B cell (primary cell): Measurements from ENCODE around the gene HOXD12. TPM values are rescaled to one million over a fixed set of nuclear protein-coding genes. Genes with fewer than 3 reads are reported as not detected.

Experiments used
- ATAC-seq: fragments of 200-7000 bp; cut with Tn5 transposase; one replicate; pipeline ENCODE4 v1.10.0; 2021; ENCODE audit warnings: low read depth, mild to moderate bottlenecking, moderate number of reproducible peaks, moderate library complexity
- CTCF ChIA-PET: fragments of 350-600 bp; sonication (Branson Sonifier 250); formaldehyde crosslinking; loops from one replicate; lab custom pipeline; 2021; ENCODE audit warnings: antibody characterized with exemption, inconsistent platforms; lab: Charles Lee
- POLR2A ChIA-PET: fragments of 350-600 bp; sonication (Branson Sonifier 250); formaldehyde crosslinking; loops from one replicate; lab custom pipeline; 2021; ENCODE audit warnings: antibody characterized with exemption; lab: Charles Lee
- DNase-seq: peaks from one replicate; pipeline ENCODE4 v3.0.0; 2013
- H2AFZ ChIP-seq: 2 replicates; pipeline ENCODE4 v1.6.1; 2012; ENCODE audit warnings: mild to moderate bottlenecking, low read depth, low read length; ENCODE audit not compliant: insufficient read depth, poor library complexity, severe bottlenecking
- H3K27ac ChIP-seq, 2 donors: 1 replicate in 1 of 2; 2 replicates in 1 of 2; pipeline ENCODE4 v1.5.1; 2012 to 2013; ENCODE audit warnings: low read length in 2 of 2, mild to moderate bottlenecking in 2 of 2, moderate library complexity in 1 of 2
- H3K27me3 ChIP-seq, 4 experiments: fragments of 200-600 bp in 1 of 4; sonication (generic) in 1 of 4; replicated peaks in 1 of 4; 1 replicate in 2 of 4; 2 replicates in 2 of 4; pipeline versions ENCODE4 v1.6.1 to v1.7.0; 2013 to 2016; ENCODE audit warnings: low read length in 3 of 4, mild to moderate bottlenecking in 2 of 4, mixed read lengths in 1 of 4, moderate library complexity in 1 of 4; ENCODE audit not compliant: insufficient read depth in 4 of 4, control insufficient read depth in 3 of 4; ENCODE audit errors: control extremely low read depth in 1 of 4
- H3K36me3 ChIP-seq, 2 experiments: replicated peaks in 1 of 2; 1 replicate in 1 of 2; 2 replicates in 1 of 2; pipeline versions ENCODE4 v1.6.1 to v1.7.1; 2013; ENCODE audit warnings: low read length in 1 of 2; ENCODE audit not compliant: insufficient read depth in 2 of 2, control insufficient read depth in 1 of 2; ENCODE audit errors: control extremely low read depth in 1 of 2, extremely low read depth in 1 of 2
- H3K4me1 ChIP-seq, 2 donors: fragments of 200-600 bp in 1 of 2; sonication (generic) in 1 of 2; 1 replicate in 1 of 2; 2 replicates in 1 of 2; pipeline versions ENCODE4 v1.5.1 to v1.6.1; 2013 to 2017; ENCODE audit warnings: low read length in 2 of 2; ENCODE audit not compliant: control insufficient read depth in 2 of 2, insufficient read depth in 2 of 2
- H3K4me2 ChIP-seq: replicated peaks from 2 replicates; pipeline ENCODE3; 2012; ENCODE audit warnings: mild to moderate bottlenecking, low read depth, low read length; ENCODE audit not compliant: poor library complexity, severe bottlenecking
- H3K4me3 ChIP-seq, 5 experiments: fragments of 200-600 bp in 1 of 5; sonication (generic) in 1 of 5; 1 replicate in 3 of 5; 2 replicates in 2 of 5; pipeline versions ENCODE4 v1.5.1 to v1.7.0; 2011 to 2016; ENCODE audit warnings: low read length in 4 of 5, mild to moderate bottlenecking in 4 of 5, low read depth in 2 of 5, control low read depth in 1 of 5, moderate library complexity in 1 of 5; ENCODE audit not compliant: insufficient read depth in 1 of 5; ENCODE audit errors: control extremely low read depth in 1 of 5, extremely low read depth in 1 of 5
- H3K79me2 ChIP-seq: fragments of 200-600 bp; sonication (generic); one replicate; pipeline ENCODE4 v1.6.0; 2016; ENCODE audit warnings: low read length; ENCODE audit not compliant: control insufficient read depth, insufficient read depth
- H3K9ac ChIP-seq: fragments of 200-600 bp; sonication (generic); 2 replicates; pipeline ENCODE4 v1.6.1; 2017; ENCODE audit warnings: mild to moderate bottlenecking, low read length, moderate library complexity
- H3K9me3 ChIP-seq, 3 donors: one replicate each; pipeline versions ENCODE4 v1.6.1 to v1.7.1; 2013; ENCODE audit warnings: low read length in 2 of 3; ENCODE audit not compliant: control insufficient read depth in 2 of 3, insufficient read depth in 1 of 3; ENCODE audit errors: control extremely low read depth in 1 of 3
- H4K20me1 ChIP-seq: 2 replicates; pipeline ENCODE4 v1.6.0; 2012; ENCODE audit warnings: mild to moderate bottlenecking, low read length; ENCODE audit not compliant: insufficient read depth, control insufficient read depth, poor library complexity, severe bottlenecking
- H3K27ac Mint-ChIP-seq: one replicate; pipeline ENCODE4 v1.8.0; 2021; ENCODE audit warnings: mixed read lengths
- H3K27me3 Mint-ChIP-seq: one replicate; pipeline ENCODE4 v1.8.0; 2021; ENCODE audit warnings: mixed read lengths
- H3K4me1 Mint-ChIP-seq: one replicate; pipeline ENCODE4 v1.8.0; 2021; ENCODE audit warnings: mixed read lengths
- H3K4me3 Mint-ChIP-seq: one replicate; pipeline ENCODE4 v1.8.0; 2021; ENCODE audit warnings: mixed read lengths
- H3K9me3 Mint-ChIP-seq: one replicate; pipeline ENCODE4 v1.8.0; 2022; ENCODE audit warnings: mixed read lengths; ENCODE audit not compliant: insufficient read depth
- EZH2 ChIP-seq: IDR thresholded peaks from 2 replicates; pipeline ENCODE4 v1.6.1; 2012; ENCODE audit warnings: borderline replicate concordance, low read depth, mild to moderate bottlenecking, moderate library complexity, low read length; ENCODE audit not compliant: insufficient read depth, poor library complexity, severe bottlenecking
- WGBS: methylation state at CpG from one replicate; pipeline ENCODE4 v1.1.5; 2013; ENCODE audit warnings: missing lambda C conversion rate; ENCODE audit not compliant: insufficient coverage; 5-methylcytosine and 5-hydroxymethylcytosine counted together
- intact Hi-C: fragments of 100-400 bp; cut with micrococcal nuclease; formaldehyde crosslinking; loops from one replicate; pipeline ENCODE4 v1.10.0; 2022
- polyA plus RNA-seq: library from polyadenylated mRNA; depleted of rRNA; stranded (reverse); fragments of >200 nt; gene quantifications from 2 replicates; pipeline ENCODE4 v1.2.3, GENCODE V29; 2012
- total RNA-seq, 2 donors: library from RNA; stranded (reverse); fragments of 120-200 nt in 1 of 2; gene quantifications; 1 replicate in 1 of 2; 2 replicates in 1 of 2; pipeline versions ENCODE4 v1.2.3 to v1.2.4, GENCODE V29; 2013 to 2022
- TF ChIP-seq, protein P1 (sequence below): fragments of 200-600 bp; IDR thresholded peaks from one replicate; pipeline ENCODE4 v1.8.0; 2022; ENCODE audit warnings: antibody characterized with exemption, mild to moderate bottlenecking

The HOXD12 gene
- total and polyA plus RNA-seq, 2 donors (not counting 1 experiment from before 2014, with no cell fraction given) = not detected

DNA sequence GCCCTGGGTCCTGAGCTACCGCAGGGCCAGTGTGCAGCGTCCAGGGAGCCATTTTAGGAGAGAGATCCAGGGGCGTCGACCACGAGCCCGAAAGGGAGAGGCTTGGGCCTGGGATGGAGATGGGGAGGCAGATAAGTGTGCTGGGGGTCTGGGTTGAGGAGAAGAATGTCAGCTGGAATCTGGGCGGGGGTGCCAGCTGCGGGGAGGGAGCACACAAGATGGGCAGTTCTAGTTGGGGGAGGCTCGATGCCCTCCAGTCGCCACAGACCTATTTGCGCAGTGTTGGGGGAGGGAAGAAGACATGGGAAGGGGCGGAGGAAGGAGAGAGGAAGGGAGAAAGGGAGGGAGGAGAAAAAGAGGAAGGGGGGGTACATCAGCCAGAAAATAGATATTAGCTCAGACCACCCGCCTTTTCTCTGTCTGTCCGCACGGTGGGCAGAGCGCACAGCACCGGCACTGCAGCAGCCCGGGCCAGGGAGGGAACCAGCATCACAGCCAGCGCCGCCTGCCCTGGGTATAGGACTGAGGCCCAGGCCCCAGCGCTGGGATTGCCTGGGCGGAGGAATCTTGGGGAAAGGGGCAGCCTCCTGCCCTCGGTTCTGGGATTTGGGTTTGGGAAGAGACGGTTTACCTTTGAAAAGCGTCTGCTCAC is 5.6 kb downstream of the HOXD12 start:
- Histone ChIP-seq H3K36me3 (no peaks in the 10 kb centered on the region), H3K4me1 (peaks cover 3 to 36% of the 10 kb centered on the region in 2 donors), H3K9ac (no peak overlapping the region), H4K20me1 (no peaks in the 10 kb centered on the region), H3K4me3 (no peak overlapping the region), H3K27me3 (peaks cover 0 to 91% (median 56%) of the 10 kb centered on the region in 4 experiments), H3K27ac (no peak overlapping the region), H3K9me3 (peaks cover 0 to 47% (median 0%) of the 10 kb centered on the region in 3 donors), H2AFZ (no peak overlapping the region), H3K79me2 (no peaks in the 10 kb centered on the region), H3K4me2 (no peak overlapping the region)
- WGBS = 14% methylated on average over 24 of the region's 25 CpGs
- Mint-ChIP-seq H3K4me1 (peaks cover 11% of the 10 kb centered on the region), H3K27me3 (peaks cover 82% of the 10 kb centered on the region), H3K27ac (no peak overlapping the region), H3K4me3 (peak overlapping the region; percentile 5), H3K9me3 (peaks cover 2% of the 10 kb centered on the region)
- no peak for DNase-seq
- intact Hi-C loops = no loop called here
- POLR2A ChIA-PET = no interaction called here
- TF ChIP-seq, protein P1, sequence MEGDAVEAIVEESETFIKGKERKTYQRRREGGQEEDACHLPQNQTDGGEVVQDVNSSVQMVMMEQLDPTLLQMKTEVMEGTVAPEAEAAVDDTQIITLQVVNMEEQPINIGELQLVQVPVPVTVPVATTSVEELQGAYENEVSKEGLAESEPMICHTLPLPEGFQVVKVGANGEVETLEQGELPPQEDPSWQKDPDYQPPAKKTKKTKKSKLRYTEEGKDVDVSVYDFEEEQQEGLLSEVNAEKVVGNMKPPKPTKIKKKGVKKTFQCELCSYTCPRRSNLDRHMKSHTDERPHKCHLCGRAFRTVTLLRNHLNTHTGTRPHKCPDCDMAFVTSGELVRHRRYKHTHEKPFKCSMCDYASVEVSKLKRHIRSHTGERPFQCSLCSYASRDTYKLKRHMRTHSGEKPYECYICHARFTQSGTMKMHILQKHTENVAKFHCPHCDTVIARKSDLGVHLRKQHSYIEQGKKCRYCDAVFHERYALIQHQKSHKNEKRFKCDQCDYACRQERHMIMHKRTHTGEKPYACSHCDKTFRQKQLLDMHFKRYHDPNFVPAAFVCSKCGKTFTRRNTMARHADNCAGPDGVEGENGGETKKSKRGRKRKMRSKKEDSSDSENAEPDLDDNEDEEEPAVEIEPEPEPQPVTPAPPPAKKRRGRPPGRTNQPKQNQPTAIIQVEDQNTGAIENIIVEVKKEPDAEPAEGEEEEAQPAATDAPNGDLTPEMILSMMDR = no peak
- no peak for TF ChIP-seq EZH2
- CTCF ChIA-PET = no interaction called here
- ATAC-seq = no peak
